Activated CD8-positive, alpha-beta T cell treated with anti-CD3 and anti-CD28 coated beads for 36 hours (primary cell): ENCODE measurements around the gene HOXB1. TPM values are rescaled to one million over a fixed set of nuclear protein-coding genes. Genes with fewer than 3 reads are reported as not detected.

Experiments
- ATAC-seq: fragments of 200-7000 bp; cut with Tn5 transposase; one replicate; pipeline ENCODE4 v1.10.0; 2021; ENCODE audit warnings: mild to moderate bottlenecking, moderate library complexity
- CTCF ChIA-PET: fragments of 350-600 bp; sonication (Branson Sonifier 250); formaldehyde crosslinking; loops from one replicate; lab custom pipeline; 2021; ENCODE audit warnings: antibody characterized with exemption; lab: Charles Lee
- POLR2A ChIA-PET: fragments of 350-600 bp; sonication (Branson Sonifier 250); formaldehyde crosslinking; loops from one replicate; lab custom pipeline; 2021; ENCODE audit warnings: antibody characterized with exemption; lab: Charles Lee
- DNase-seq: peaks from one replicate; pipeline ENCODE4 v3.0.0-alpha.2; 2020
- H3K27ac Mint-ChIP-seq: one replicate; pipeline ENCODE4 v1.8.0; 2021; ENCODE audit warnings: mild to moderate bottlenecking, mixed read lengths
- H3K27me3 Mint-ChIP-seq: one replicate; pipeline ENCODE4 v1.8.0; 2021; ENCODE audit warnings: mixed read lengths
- H3K36me3 Mint-ChIP-seq: one replicate; pipeline ENCODE4 v1.8.0; 2021; ENCODE audit warnings: low read depth, mixed read lengths
- H3K4me1 Mint-ChIP-seq: one replicate; pipeline ENCODE4 v1.8.0; 2021; ENCODE audit warnings: low read depth, mixed read lengths
- H3K4me3 Mint-ChIP-seq: one replicate; pipeline ENCODE4 v1.8.0; 2021; ENCODE audit warnings: mild to moderate bottlenecking, moderate library complexity, mixed read lengths
- H3K9me3 Mint-ChIP-seq: one replicate; pipeline ENCODE4 v1.8.0; 2021; ENCODE audit warnings: mixed read lengths
- intact Hi-C: fragments of 100-400 bp; cut with micrococcal nuclease; formaldehyde crosslinking; loops from one replicate; pipeline ENCODE4 v1.10.0; 2022
- total RNA-seq, 2 experiments: library from RNA; stranded (reverse); gene quantifications; one replicate each; pipeline ENCODE4 v1.2.3, GENCODE V29; 2021
- TF ChIP-seq, protein P1 (sequence below): fragments of 200-600 bp; IDR thresholded peaks from one replicate; pipeline ENCODE4 v1.8.0; 2022; ENCODE audit warnings: antibody characterized with exemption, mild to moderate bottlenecking

Gene HOXB1
- total RNA-seq, 2 experiments from 2014 or later, result not detected

DNA sequence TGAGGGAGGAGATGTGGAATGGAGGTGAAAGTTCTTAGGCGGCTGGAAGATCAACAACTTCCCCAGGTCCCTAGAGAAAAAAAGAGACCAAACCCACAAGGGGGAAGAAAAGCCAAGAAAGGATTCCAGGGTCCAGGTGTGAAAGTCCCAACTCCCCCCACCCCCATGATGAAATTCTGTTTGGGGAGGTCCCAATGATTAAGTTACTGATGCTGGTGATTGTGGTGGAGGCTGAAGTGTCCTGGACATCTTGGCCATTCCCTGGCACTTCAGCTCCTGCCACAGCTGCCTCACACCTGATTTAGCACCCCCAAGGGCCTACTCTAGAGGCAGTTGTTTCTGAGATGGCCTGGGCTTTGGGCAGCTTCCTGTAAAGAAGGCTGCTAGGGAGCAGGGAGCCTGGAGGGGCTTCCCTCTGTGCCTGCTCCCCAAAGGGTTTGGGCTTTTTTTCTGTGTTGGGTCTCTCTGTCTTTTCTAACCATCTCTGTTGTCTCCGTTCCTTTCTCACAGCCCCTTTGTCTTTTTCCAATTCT is 34.3 kb upstream of the HOXB1 start:
- Mint-ChIP-seq H3K4me3 (no peak overlapping the region), H3K9me3 (no peaks in the 10 kb centered on the region), H3K4me1 (peaks cover 7% of the 10 kb centered on the region), H3K27ac (no peak overlapping the region), H3K36me3 (no peaks in the 10 kb centered on the region), H3K27me3 (peaks cover 5% of the 10 kb centered on the region)
- intact Hi-C loops, result no loop called here
- TF ChIP-seq, protein P1, sequence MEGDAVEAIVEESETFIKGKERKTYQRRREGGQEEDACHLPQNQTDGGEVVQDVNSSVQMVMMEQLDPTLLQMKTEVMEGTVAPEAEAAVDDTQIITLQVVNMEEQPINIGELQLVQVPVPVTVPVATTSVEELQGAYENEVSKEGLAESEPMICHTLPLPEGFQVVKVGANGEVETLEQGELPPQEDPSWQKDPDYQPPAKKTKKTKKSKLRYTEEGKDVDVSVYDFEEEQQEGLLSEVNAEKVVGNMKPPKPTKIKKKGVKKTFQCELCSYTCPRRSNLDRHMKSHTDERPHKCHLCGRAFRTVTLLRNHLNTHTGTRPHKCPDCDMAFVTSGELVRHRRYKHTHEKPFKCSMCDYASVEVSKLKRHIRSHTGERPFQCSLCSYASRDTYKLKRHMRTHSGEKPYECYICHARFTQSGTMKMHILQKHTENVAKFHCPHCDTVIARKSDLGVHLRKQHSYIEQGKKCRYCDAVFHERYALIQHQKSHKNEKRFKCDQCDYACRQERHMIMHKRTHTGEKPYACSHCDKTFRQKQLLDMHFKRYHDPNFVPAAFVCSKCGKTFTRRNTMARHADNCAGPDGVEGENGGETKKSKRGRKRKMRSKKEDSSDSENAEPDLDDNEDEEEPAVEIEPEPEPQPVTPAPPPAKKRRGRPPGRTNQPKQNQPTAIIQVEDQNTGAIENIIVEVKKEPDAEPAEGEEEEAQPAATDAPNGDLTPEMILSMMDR, result no peak
- CTCF ChIA-PET, result no interaction called here
- DNase-seq (no peak), ATAC-seq (no peak)
- POLR2A ChIA-PET, result interaction anchor here (1.8 kb wide), 1 partner anchor 21 kb away, joined by 6 read pairs; no protein-coding TSS in a partner anchor

DNA sequence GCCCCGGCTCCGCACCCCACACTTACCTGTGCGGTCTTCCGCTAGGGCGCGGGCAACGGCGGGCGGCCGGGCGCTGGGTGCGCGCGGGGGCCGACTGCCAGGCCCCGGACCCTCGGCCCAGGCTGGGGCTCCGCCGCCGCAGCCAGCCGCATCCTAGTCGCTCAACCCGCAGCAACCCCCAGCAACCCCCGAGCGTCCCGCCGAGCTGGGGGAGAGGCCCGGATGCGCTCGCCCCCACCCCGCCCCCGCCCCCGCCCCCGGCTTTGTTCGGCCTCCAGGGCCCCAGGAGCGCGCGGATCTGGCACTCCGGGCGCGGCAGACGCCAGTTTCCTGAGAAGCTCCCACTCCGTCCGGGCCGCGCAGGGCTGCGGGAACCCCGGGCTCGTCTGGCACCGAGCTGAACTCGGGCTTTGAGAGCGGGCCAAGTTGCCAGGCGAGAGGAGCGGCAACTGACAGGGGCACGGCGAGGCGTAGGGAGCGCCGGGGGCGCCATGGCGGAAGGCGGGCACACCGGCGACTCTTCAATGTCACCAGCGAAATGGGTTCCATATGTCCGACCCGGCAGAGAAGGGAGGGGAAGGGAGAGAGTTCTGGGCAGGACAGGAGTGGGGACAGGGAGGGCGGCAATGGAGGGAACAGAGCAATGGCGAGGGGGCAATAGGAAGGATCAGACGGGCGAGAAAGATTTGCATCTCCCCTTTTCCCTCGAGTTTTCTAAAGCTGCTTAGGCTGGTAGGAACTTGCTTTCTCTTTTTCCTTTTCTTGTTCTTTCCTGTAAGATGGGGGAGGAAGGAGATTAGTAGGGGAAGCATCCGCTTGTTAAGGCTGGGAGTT is 33.6 kb upstream of the HOXB1 start:
- DNase-seq (no peak), ATAC-seq (no peak)
- CTCF ChIA-PET, result no interaction called here
- Mint-ChIP-seq H3K27me3 (peaks cover 5% of the 10 kb centered on the region), H3K4me3 (no peak overlapping the region), H3K9me3 (no peaks in the 10 kb centered on the region), H3K36me3 (no peaks in the 10 kb centered on the region), H3K27ac (no peak overlapping the region), H3K4me1 (peaks cover 7% of the 10 kb centered on the region)
- intact Hi-C loops, result no loop called here
- POLR2A ChIA-PET, result interaction anchor here (0.6 to 1.8 kb wide), 2 partner anchors 21 to 141 kb away, joined by 3 to 6 read pairs; no protein-coding TSS in a partner anchor
- TF ChIP-seq, protein P1, result no peak

DNA sequence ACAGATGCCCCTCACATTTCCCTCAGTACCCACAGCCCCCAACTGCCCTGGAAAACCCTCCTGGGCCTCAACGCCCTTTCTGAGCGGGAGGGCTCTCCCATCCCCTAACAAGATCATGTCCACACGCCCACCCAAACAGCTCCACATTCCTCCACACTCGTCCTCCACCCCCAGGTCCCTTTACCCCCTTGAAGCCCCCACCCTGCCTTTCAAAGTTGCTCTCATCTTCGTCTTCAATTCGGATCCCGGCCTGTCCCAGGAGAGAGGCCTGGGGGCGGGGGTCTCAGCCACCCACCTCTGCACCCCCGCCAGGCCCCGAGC is 33.0 kb upstream of the HOXB1 start:
- intact Hi-C loops, result no loop called here
- POLR2A ChIA-PET, result interaction anchor here (1.8 kb wide), 1 partner anchor 20 kb away, joined by 6 read pairs; no protein-coding TSS in a partner anchor
- DNase-seq, result no peak
- H3K9me3 Mint-ChIP-seq, result no peaks in the 10 kb centered on the region
- CTCF ChIA-PET, result no interaction called here
- H3K36me3 Mint-ChIP-seq, result no peaks in the 10 kb centered on the region
- H3K4me3 Mint-ChIP-seq, result no peak overlapping the region
- H3K4me1 Mint-ChIP-seq, result peaks cover 7% of the 10 kb centered on the region
- no peak overlapping the region for H3K27ac Mint-ChIP-seq
- H3K27me3 Mint-ChIP-seq, result peaks cover 4% of the 10 kb centered on the region
- ATAC-seq, result no peak
- TF ChIP-seq, protein P1, result no peak

DNA sequence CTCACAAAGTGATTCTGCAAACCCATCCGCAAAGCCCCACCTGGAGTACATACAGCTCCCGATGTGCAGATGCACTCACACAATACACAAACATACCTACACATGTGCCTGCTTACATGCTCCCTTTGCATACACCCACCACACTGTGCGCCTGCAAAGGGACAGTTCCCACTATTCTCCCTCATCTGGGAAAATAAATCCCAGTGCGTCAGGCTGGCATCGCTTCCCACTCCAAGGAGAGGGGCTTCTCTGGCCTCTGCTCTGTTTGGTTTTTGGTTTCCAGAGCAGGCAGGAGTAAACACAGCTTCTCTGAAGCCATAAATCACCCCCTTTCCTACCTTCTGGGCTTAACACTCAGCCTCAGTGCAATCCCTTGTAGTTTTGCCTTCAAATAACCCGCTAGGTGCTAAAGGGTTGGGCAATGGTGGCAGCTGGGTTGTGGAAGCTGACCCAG is 32.6 kb upstream of the HOXB1 start:
- H3K4me3 Mint-ChIP-seq, result no peak overlapping the region
- H3K27ac Mint-ChIP-seq, result no peak overlapping the region
- H3K36me3 Mint-ChIP-seq, result no peaks in the 10 kb centered on the region
- peaks cover 6% of the 10 kb centered on the region for H3K4me1 Mint-ChIP-seq
- TF ChIP-seq, protein P1, result no peak
- DNase-seq (no peak), ATAC-seq (no peak)
- CTCF ChIA-PET, result interaction anchor here (1.2 kb wide), 1 partner anchor 187 kb away, joined by 4 read pairs; no protein-coding TSS in a partner anchor
- peaks cover 2% of the 10 kb centered on the region for H3K27me3 Mint-ChIP-seq
- intact Hi-C loops, result no loop called here
- H3K9me3 Mint-ChIP-seq, result no peaks in the 10 kb centered on the region
- POLR2A ChIA-PET, result interaction anchor here (0.6 to 1.8 kb wide), 2 partner anchors 20 to 344 kb away, joined by 5 to 6 read pairs; no protein-coding TSS in a partner anchor

DNA sequence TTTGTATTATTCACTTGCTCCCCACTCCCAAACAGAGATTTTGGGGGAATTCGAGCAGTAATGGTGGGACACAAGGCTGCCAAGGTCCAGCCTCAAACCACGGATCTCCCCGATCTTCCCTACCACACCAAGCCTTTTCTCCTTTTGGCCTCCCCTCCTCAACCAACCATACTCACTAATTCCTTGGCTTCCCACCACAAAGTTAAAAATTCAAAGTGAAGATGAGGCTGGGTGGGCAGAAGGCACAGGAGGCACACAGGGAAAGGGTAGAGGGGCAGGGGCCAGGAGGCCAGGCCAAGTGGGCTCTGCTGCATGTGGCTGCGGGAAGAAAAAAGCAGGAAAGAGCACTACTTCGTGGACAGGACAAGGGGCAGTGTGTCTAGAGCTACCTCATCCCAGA is 32.1 kb upstream of the HOXB1 start:
- intact Hi-C loops, result no loop called here
- Mint-ChIP-seq H3K4me3 (no peak overlapping the region), H3K9me3 (no peaks in the 10 kb centered on the region), H3K36me3 (no peaks in the 10 kb centered on the region), H3K27me3 (no peaks in the 10 kb centered on the region), H3K27ac (no peak overlapping the region), H3K4me1 (peaks cover 4% of the 10 kb centered on the region)
- ChIA-PET CTCF (interaction anchor here (1.2 kb wide), 1 partner anchor 187 kb away, joined by 4 read pairs; no protein-coding TSS in a partner anchor), POLR2A (interaction anchor here (0.6 kb wide), 1 partner anchor 343 kb away, joined by 5 read pairs; no protein-coding TSS in a partner anchor)
- ATAC-seq, result no peak
- TF ChIP-seq, protein P1, result no peak
- no peak for DNase-seq
